Measurements from ENCODE around the gene SUOX. TPM values are rescaled to one million over a fixed set of nuclear protein-coding genes. Genes with fewer than 3 reads are reported as not detected.
A peak's percentile ranks its signal among the peaks of the same experiment; 100 is the strongest.
"Not testable (repeated sequence)": the region's sequence is repeated elsewhere in the genome, so short reads cannot be mapped to it uniquely, and the experiment has no call there.

The SUOX gene
- total RNA-seq, 2 donors from 2014 or later, result 7.8 to 9.9 TPM

- H3K9me3 Mint-ChIP-seq, result no peaks in the 10 kb centered on the region
- H3K27me3 Mint-ChIP-seq (ENCODE audit: low read depth), result no peaks in the 10 kb centered on the region
- H3K36me3 Mint-ChIP-seq (ENCODE audit: insufficient read depth in 2 of 2), result peaks cover 3 to 17% of the 10 kb centered on the region in 2 donors
- no peak overlapping the region for H3K4me3 Mint-ChIP-seq
- peaks cover 18% of the 10 kb centered on the region for H3K4me1 Mint-ChIP-seq (ENCODE audit: low read depth)
- H3K27ac Mint-ChIP-seq, result no peak overlapping the region
- no peak for DNase-seq
- no peak for ATAC-seq (replicated peaks in 1 of 2)
Observed at GRCh38 chr12:55993230-55993853, 3.7 kb upstream of the SUOX start.

DNA sequence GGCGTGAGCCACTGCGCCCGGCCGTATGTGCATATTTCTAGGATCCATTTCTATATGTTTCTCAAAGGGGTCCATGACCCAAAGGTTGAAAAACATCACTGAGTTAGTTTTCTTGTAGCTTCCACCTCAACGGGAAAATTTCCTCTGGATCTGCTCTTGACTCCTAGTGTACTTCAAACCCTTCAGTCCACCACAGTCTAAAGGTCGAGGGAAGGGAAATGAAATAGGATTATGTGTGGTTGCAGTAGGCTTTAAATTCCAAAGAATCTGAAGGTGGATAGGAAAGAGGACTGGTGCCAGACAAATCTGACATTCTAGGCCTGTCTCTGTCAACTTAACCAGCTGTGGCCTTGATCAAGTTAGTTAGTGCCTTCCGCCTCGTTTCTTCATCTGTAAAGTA lies 1.7 kb upstream of the SUOX start:
- no peak overlapping the region for H3K27ac Mint-ChIP-seq
- peaks cover 23% of the 10 kb centered on the region for H3K4me1 Mint-ChIP-seq (ENCODE audit: low read depth)
- no peak overlapping the region for H3K4me3 Mint-ChIP-seq
- H3K27me3 Mint-ChIP-seq (ENCODE audit: low read depth), result no peaks in the 10 kb centered on the region
- DNase-seq (no peak), ATAC-seq (replicated peaks in 1 of 2) (no peak)
- H3K9me3 Mint-ChIP-seq, result no peaks in the 10 kb centered on the region
- peaks cover 3 to 10% of the 10 kb centered on the region in 2 donors for H3K36me3 Mint-ChIP-seq (ENCODE audit: insufficient read depth in 2 of 2)

DNA sequence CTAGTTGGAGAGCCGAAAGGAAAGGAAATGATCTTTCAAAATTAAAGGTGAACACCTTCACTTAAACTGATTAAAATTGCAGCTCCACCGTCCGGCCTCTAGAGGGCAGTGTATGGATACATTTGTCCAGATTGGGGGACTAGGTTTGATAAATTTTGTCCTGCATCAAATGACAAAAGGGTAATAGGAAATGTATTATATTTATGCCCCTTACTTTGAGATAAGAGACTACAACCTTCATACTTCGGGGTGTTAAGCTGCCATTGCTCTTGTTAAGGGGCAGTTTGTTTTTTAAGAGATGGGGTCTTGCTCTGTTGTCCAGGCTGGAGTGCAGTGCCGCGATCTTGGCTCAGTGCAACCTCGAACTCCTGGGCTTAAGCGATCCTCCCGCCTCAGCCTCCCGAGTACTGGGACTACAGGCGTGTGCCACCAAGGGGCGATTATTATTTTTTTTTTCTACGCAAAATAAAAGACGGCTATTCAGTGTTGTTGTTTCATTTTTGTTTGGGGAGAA lies 818 bp upstream of the SUOX start:
- peaks cover 23% of the 10 kb centered on the region for H3K4me1 Mint-ChIP-seq (ENCODE audit: low read depth)
- H3K27ac Mint-ChIP-seq, result no peak overlapping the region
- H3K36me3 Mint-ChIP-seq (ENCODE audit: insufficient read depth in 2 of 2), result peaks cover 3 to 10% of the 10 kb centered on the region in 2 donors
- ATAC-seq (replicated peaks in 1 of 2) (peak; percentile 40 to 57), DNase-seq (peak; percentile 58 to 69)
- no peaks in the 10 kb centered on the region for H3K27me3 Mint-ChIP-seq (ENCODE audit: low read depth)
- H3K9me3 Mint-ChIP-seq, result no peaks in the 10 kb centered on the region
- peak overlapping the region; percentile 82 to 83 for H3K4me3 Mint-ChIP-seq

- Mint-ChIP-seq H3K4me1 (ENCODE audit: low read depth) (peaks cover 23% of the 10 kb centered on the region), H3K4me3 (peak overlapping the region; percentile 82 to 83), H3K36me3 (ENCODE audit: insufficient read depth in 2 of 2) (peaks cover 0 to 4% of the 10 kb centered on the region in 2 donors), H3K9me3 (no peaks in the 10 kb centered on the region), H3K27me3 (ENCODE audit: low read depth) (no peaks in the 10 kb centered on the region), H3K27ac (no peak overlapping the region)
- DNase-seq, result no peak
- peak; percentile 7 to 19 for ATAC-seq (replicated peaks in 1 of 2)
Observed at GRCh38 chr12:55997535-55997859, 421 bp downstream of the SUOX start.

DNA sequence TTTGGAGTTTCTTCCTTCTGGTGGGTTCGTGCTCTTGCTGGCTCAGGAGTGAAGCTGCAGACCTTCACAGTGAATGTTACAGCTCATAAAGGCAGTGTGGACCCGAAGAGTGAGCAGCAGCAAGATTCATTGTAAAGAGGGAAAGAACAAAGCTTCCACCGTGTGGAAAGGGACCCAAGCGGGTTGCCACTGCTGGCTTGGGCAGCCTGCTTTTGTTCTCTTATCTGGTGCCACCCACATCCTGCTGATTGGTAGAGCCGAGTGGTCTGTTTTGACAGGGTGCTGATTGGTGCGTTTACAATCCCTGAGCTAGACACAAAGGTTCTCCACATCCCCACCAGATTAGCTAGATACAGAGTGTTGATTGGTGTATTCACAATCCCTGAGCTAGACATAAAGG lies 2.4 kb downstream of the SUOX start:
- ATAC-seq (replicated peaks in 1 of 2); H3K27me3 Mint-ChIP-seq (ENCODE audit: low read depth); DNase-seq; H3K4me3 Mint-ChIP-seq; H3K9me3 Mint-ChIP-seq; H3K27ac Mint-ChIP-seq; H3K36me3 Mint-ChIP-seq (ENCODE audit: insufficient read depth in 2 of 2): not testable (repeated sequence)
- H3K4me1 Mint-ChIP-seq (ENCODE audit: low read depth), result peaks cover 23% of the 10 kb centered on the region

DNA sequence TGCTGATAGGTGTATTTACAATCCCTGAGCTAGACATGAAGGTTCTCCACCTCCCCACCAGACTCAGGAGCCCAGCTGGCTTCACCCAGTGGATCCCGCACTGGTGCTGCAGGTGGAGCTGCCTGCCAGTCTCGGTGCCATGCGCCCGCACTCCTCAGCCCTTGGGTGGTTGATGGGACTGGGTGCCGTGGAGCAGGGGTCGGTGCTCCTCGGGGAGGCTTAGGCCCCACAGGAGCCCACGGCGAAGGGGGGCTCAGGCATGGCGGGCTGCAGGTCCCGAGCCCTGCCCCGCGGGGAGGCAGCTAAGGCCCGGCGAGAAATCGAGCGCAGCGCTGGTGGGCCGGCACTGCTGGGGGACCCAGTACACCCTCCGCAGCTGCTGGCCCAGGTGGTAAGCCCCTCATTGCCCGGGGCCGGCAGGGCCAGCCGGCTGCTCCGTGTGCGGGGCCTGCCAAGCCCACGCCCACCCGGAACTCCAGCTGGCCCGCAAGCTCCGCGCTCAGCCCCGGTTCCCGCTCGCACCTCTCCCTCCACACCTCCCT lies 3.0 kb downstream of the SUOX start:
- not testable (repeated sequence) for H3K27me3 Mint-ChIP-seq (ENCODE audit: low read depth); ATAC-seq (replicated peaks in 1 of 2); H3K36me3 Mint-ChIP-seq (ENCODE audit: insufficient read depth in 2 of 2); H3K9me3 Mint-ChIP-seq; H3K27ac Mint-ChIP-seq; H3K4me3 Mint-ChIP-seq; DNase-seq
- peaks cover 23% of the 10 kb centered on the region for H3K4me1 Mint-ChIP-seq (ENCODE audit: low read depth)

GRCh38 chr12:56001487-56002100 lies 4.5 kb downstream of the SUOX start:
- ATAC-seq (replicated peaks in 1 of 2), result no peak
- H3K27me3 Mint-ChIP-seq (ENCODE audit: low read depth), result no peaks in the 10 kb centered on the region
- DNase-seq, result no peak
- H3K27ac Mint-ChIP-seq, result no peak overlapping the region
- peaks cover 16% of the 10 kb centered on the region for H3K4me1 Mint-ChIP-seq (ENCODE audit: low read depth)
- H3K36me3 Mint-ChIP-seq (ENCODE audit: insufficient read depth in 2 of 2), result peaks cover 0 to 7% of the 10 kb centered on the region in 2 donors
- no peaks in the 10 kb centered on the region for H3K9me3 Mint-ChIP-seq
- H3K4me3 Mint-ChIP-seq, result no peak overlapping the region

DNA sequence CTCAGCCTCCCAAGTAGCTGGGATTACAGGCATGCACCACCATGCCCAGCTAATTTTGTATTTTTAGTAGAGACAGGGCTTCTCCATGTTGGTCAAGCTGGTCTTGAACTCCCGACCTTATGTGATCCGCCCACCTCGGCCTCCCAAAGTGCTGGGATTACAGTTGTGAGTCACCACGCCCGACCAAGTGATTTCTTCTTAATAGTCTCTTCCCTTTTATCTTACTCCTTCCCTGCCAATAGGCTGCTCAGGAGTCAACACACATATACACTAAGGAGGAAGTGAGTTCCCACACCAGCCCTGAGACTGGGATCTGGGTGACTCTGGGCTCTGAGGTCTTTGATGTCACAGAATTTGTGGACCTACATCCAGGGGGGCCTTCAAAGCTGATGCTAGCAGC lies 6.3 kb downstream of the SUOX start:
- H3K27me3 Mint-ChIP-seq (ENCODE audit: low read depth); H3K27ac Mint-ChIP-seq; H3K36me3 Mint-ChIP-seq (ENCODE audit: insufficient read depth in 2 of 2); H3K4me3 Mint-ChIP-seq; DNase-seq; ATAC-seq (replicated peaks in 1 of 2); H3K9me3 Mint-ChIP-seq: not testable (repeated sequence)
- H3K4me1 Mint-ChIP-seq (ENCODE audit: low read depth), result peaks cover 19% of the 10 kb centered on the region

- no peak overlapping the region for H3K4me3 Mint-ChIP-seq
- peaks cover 26% of the 10 kb centered on the region for H3K4me1 Mint-ChIP-seq (ENCODE audit: low read depth)
- no peaks in the 10 kb centered on the region for H3K27me3 Mint-ChIP-seq (ENCODE audit: low read depth)
- ATAC-seq (replicated peaks in 1 of 2), result no peak
- no peak for DNase-seq
- no peak overlapping the region for H3K27ac Mint-ChIP-seq
- peaks cover 2 to 6% of the 10 kb centered on the region in 2 donors for H3K36me3 Mint-ChIP-seq (ENCODE audit: insufficient read depth in 2 of 2)
- no peaks in the 10 kb centered on the region for H3K9me3 Mint-ChIP-seq
Observed at GRCh38 chr12:56004211-56004610, 7.1 kb downstream of the SUOX start.

GRCh38 chr12:56007564-56008559 lies 10.8 kb downstream of the SUOX start:
- DNase-seq (peak; percentile 73 to 75), ATAC-seq (replicated peaks in 1 of 2) (peak; percentile 80 to 81)
- H3K27me3 Mint-ChIP-seq (ENCODE audit: low read depth), result no peaks in the 10 kb centered on the region
- H3K4me3 Mint-ChIP-seq, result peak overlapping the region; percentile 83 to 85
- H3K9me3 Mint-ChIP-seq, result no peaks in the 10 kb centered on the region
- H3K4me1 Mint-ChIP-seq (ENCODE audit: low read depth), result peaks cover 44% of the 10 kb centered on the region
- peak overlapping the region; percentile 59 for H3K27ac Mint-ChIP-seq
- H3K36me3 Mint-ChIP-seq (ENCODE audit: insufficient read depth in 2 of 2), result peaks cover 2 to 6% of the 10 kb centered on the region in 2 donors

DNA sequence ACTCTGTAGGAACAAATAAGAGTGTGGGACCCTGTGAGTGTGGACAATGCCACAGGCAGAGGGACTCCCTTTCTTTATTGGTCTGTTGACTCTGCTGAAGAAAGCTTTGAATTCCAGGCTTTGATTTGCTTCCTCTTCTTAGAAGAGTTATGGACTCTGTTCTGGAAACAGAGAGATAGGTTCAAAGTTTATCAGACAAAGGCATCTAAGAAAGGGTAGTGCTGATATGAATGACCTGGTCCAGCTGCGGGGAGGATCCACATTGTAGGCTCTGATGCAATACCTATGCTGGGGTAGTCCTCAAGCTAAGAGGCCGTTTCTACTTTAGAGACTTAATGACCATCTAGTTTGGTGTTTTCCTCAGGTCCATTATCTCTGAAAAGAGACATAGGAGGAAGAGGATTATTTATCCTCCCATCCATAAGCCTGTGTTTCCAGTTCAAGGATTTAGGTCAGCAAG lies 13.1 kb downstream of the SUOX start:
- ATAC-seq (replicated peaks in 1 of 2), result no peak
- DNase-seq, result no peak
- H3K4me3 Mint-ChIP-seq, result peak overlapping the region in 1 of 2 donors; percentile 5
- no peaks in the 10 kb centered on the region for H3K27me3 Mint-ChIP-seq (ENCODE audit: low read depth)
- no peaks in the 10 kb centered on the region for H3K9me3 Mint-ChIP-seq
- peaks cover 44% of the 10 kb centered on the region for H3K4me1 Mint-ChIP-seq (ENCODE audit: low read depth)
- peaks cover 0 to 2% of the 10 kb centered on the region in 2 donors for H3K36me3 Mint-ChIP-seq (ENCODE audit: insufficient read depth in 2 of 2)
- H3K27ac Mint-ChIP-seq, result no peak overlapping the region

DNA sequence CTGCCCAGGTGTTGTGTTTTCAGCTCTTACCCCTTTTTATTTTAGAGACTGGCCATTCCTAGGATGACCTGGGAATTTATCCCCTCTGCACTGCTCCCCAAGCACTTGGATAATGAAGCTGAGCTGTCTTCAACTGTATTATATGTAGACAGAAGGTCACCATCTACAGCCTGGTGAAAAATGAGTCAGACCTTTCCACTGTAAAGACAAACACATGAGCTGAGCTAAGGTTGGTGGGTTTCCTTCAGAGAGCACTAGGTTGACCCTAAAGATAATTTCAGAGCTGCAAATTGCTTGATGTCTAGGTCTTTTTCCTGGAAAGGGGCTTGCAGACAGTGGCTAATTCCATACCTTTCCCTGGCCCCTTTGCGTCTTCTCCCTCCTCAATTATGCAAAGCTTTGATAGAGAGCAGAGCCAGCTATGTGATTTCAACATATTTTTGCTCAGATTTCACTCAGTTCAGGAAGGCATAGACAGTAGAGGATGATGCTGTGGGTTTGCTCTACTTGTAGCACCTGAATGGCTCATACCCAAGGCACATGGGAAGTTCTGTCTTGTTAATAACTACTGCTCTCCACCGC lies 14.5 kb downstream of the SUOX start:
- H3K27me3 Mint-ChIP-seq (ENCODE audit: low read depth), result no peaks in the 10 kb centered on the region
- ATAC-seq (replicated peaks in 1 of 2), result no peak
- no peak for DNase-seq
- H3K36me3 Mint-ChIP-seq (ENCODE audit: insufficient read depth in 2 of 2), result peaks cover 0 to 2% of the 10 kb centered on the region in 2 donors
- H3K4me1 Mint-ChIP-seq (ENCODE audit: low read depth), result peaks cover 58% of the 10 kb centered on the region
- H3K9me3 Mint-ChIP-seq, result no peaks in the 10 kb centered on the region
- no peak overlapping the region for H3K27ac Mint-ChIP-seq
- H3K4me3 Mint-ChIP-seq, result no peak overlapping the region

Data from activated T-cell treated with anti-CD3 and anti-CD28 coated beads, Interleukin-2, amount 50 U/mL, for 72 hours (primary cell).